ENCODE measurements around the gene ARHGAP35. TPM values are rescaled to one million over a fixed set of nuclear protein-coding genes. Genes with fewer than 3 reads are reported as not detected.

The ARHGAP35 gene
- total and polyA plus RNA-seq, 10 of the 15 experiments (the other 5 are each of a cell fraction or from before 2014, with no cell fraction given), result 0.85 to 29.9 (median 11.5) TPM

- Histone ChIP-seq H3K9me3 (replicated peaks; ENCODE audit: control insufficient read depth, insufficient read depth, low read length) (no peaks in the 10 kb centered on the region), H3K36me3 (ENCODE audit: control insufficient read depth in 2 of 2, insufficient read depth in 2 of 2, low read length in 1 of 2) (no peaks in the 10 kb centered on the region), H3K4me1 (ENCODE audit: control insufficient read depth, insufficient read depth, low read length) (no peaks in the 10 kb centered on the region), H3K4me3 (no peak overlapping the region), H3K9ac (ENCODE audit: control insufficient read depth, insufficient read depth, low read length) (no peak overlapping the region), H4K20me1 (ENCODE audit: control insufficient read depth, insufficient read depth) (no peaks in the 10 kb centered on the region), H3K27me3 (replicated peaks in 1 of 2; ENCODE audit: control insufficient read depth in 2 of 2, insufficient read depth in 2 of 2, low read length in 1 of 2) (no peaks in the 10 kb centered on the region), H3K79me2 (ENCODE audit: control insufficient read depth, insufficient read depth, low read length) (no peaks in the 10 kb centered on the region), H3K27ac (ENCODE audit: control insufficient read depth, insufficient read depth) (no peak overlapping the region), H3K4me2 (ENCODE audit: control insufficient read depth, insufficient read depth) (no peak overlapping the region), H2AFZ (ENCODE audit: control insufficient read depth, low read depth, low read length) (no peak overlapping the region)
- RAD21 ChIA-PET (ENCODE audit: unreplicated experiment), result no interaction called here
- intact Hi-C loops (cut with micrococcal nuclease; ENCODE audit: unreplicated experiment) (no loop called here), in situ Hi-C loops (cut with MboI) (no loop called here)
- TF ChIP-seq E2F8 (IDR thresholded peaks at IDR 0.05; ENCODE audit: low read depth, partially characterized antibody), result no peak
- no peak for TF ChIP-seq TCF3 (IDR thresholded peaks at IDR 0.05; ENCODE audit: borderline replicate concordance, insufficient read depth, low read depth, low read length)
- TF ChIP-seq SPI1 (IDR thresholded peaks at IDR 0.05; ENCODE audit: borderline replicate concordance, insufficient read depth, low read depth, low read length), result no peak
- TF ChIP-seq ZNF274 (IDR thresholded peaks at IDR 0.05; ENCODE audit: insufficient read depth, insufficient read length), result no peak
- no peak for TF ChIP-seq CBFB (IDR thresholded peaks at IDR 0.05; ENCODE audit: low read depth)
- TF ChIP-seq, protein P1, sequence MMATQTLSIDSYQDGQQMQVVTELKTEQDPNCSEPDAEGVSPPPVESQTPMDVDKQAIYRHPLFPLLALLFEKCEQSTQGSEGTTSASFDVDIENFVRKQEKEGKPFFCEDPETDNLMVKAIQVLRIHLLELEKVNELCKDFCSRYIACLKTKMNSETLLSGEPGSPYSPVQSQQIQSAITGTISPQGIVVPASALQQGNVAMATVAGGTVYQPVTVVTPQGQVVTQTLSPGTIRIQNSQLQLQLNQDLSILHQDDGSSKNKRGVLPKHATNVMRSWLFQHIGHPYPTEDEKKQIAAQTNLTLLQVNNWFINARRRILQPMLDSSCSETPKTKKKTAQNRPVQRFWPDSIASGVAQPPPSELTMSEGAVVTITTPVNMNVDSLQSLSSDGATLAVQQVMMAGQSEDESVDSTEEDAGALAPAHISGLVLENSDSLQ (IDR thresholded peaks at IDR 0.05), result no peak
- DNase-seq (ENCODE audit: low read depth, low spot score) (no peak), FAIRE-seq (no peak), ATAC-seq (no peak)
- SMC1A ChIA-PET (ENCODE audit: uncharacterized antibody, unreplicated experiment), result no interaction called here
- 59% methylated on average over 24 of the region's 24 CpGs for WGBS (ENCODE audit: insufficient coverage, insufficient replicate concordance, low lambda C conversion rate, missing lambda C conversion rate)
- CTCF ChIA-PET, result interaction anchor here (1.2 kb wide), 1 partner anchor 60 kb away, joined by 3 read pairs; no protein-coding TSS in a partner anchor
- no TSS peak for BruUV-seq (replicated peaks)
- POLR2A ChIA-PET, result no interaction called here
Observed at GRCh38 chr19:46812977-46813838, 47.6 kb upstream of the ARHGAP35 start.

Measured in GM12878 (cell line).